ENCODE data around the gene SPTBN1.

SPTBN1 gene

DNA sequence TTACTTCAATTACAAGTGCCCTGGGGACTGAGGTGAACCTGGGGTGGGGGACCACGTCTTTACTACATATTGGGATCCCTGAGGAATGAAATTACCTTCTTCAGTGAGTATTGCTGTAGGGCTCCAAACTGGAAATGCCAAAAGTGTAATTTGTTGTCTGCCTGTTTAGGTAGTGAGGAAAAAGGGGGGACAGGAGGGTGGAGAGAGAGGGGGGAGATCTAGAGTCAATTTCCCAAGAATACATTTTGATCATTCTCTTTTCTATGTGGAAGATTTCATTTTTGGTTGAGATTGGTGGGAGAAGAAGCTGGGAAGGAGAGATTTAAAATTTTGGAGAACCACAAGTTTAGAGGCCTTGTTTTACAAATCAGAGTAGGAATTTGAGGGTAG lies 101.1 kb downstream of the SPTBN1 start:
- Histone ChIP-seq H4K12ac (ENCODE audit: low read depth, low read length) (no peak overlapping the region), H3K4me2 (ENCODE audit: low read length) (peak overlapping the region; percentile 73), H3K23ac (ENCODE audit: low read length) (no peak overlapping the region), H3K4me1 (ENCODE audit: control insufficient read depth in 1 of 2, insufficient read depth in 2 of 2, low read length in 2 of 2) (peaks cover 4 to 13% of the 10 kb centered on the region in 2 experiments), H2AFZ (ENCODE audit: insufficient read depth, low read length, poor library complexity) (no peak overlapping the region), H3K9ac (ENCODE audit: low read length) (no peak overlapping the region), H2AK5ac (ENCODE audit: low read length) (no peak overlapping the region), H2BK120ac (ENCODE audit: insufficient read depth, low read length, poor library complexity) (peak overlapping the region; percentile 75), H3K4ac (ENCODE audit: low read depth, low read length) (no peak overlapping the region), H3K79me1 (ENCODE audit: low read length) (peaks cover 27% of the 10 kb centered on the region), H2BK12ac (ENCODE audit: low read length) (peak overlapping the region; percentile 15), H3K9me3 (ENCODE audit: insufficient read depth, low read depth, low read length) (no peaks in the 10 kb centered on the region), H4K8ac (ENCODE audit: low read depth, low read length) (no peak overlapping the region), H4K91ac (ENCODE audit: low read depth, low read length) (peak overlapping the region; percentile 90), H3K14ac (ENCODE audit: low read length) (no peak overlapping the region), H3K79me2 (ENCODE audit: control insufficient read depth, insufficient read depth, low read length, poor library complexity) (peaks cover 15% of the 10 kb centered on the region), H3K27me3 (ENCODE audit: insufficient read depth, low read length) (no peaks in the 10 kb centered on the region), H3K18ac (ENCODE audit: low read length) (no peak overlapping the region), H3K27ac (ENCODE audit: low read depth, low read length) (peak overlapping the region; percentile 84), H2BK5ac (ENCODE audit: low read depth, low read length, poor library complexity) (no peak overlapping the region), H3K4me3 (ENCODE audit: low read depth, low read length) (no peak overlapping the region), H3K36me3 (ENCODE audit: control insufficient read depth in 1 of 2, insufficient read depth in 2 of 2, low read length in 2 of 2) (no peaks in the 10 kb centered on the region)
- DNase-seq: no peak
- no CpG with 5 or more reads among the region's 1 CpG for WGBS (ENCODE audit: extremely low coverage, insufficient coverage, insufficient read length)

DNA sequence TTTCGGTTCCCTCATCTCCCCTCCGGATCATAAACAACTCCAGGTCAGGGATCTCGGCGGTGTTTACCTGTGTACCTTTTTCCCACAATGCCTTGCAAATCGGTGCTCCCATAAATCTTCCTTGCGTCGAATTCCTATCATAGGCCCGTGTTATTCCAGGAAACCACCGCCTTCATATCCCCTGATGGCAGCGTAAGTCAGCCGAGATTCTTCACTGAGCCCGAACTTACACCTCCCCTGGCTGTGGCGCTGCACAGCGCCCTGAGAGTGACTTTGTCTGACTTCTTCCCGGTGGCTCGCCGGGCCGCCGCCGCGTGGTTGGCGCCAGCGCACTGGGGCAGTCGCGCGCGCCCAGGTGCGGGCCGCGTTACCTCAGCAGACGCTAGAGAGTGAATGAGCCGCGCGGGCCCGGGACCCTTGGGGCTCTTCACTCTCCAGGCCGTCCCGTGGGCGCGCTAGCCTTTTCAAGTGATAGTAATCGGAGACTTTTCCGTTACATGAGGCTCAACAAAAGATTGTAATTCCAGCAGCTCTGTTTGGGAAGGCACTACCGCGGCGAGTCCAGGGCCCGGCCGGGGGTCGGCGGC lies 101.6 kb downstream of the SPTBN1 start:
- Histone ChIP-seq H2BK5ac (ENCODE audit: low read depth, low read length, poor library complexity) (peak overlapping the region; percentile 71), H2BK12ac (ENCODE audit: low read length) (peak overlapping the region; percentile 67), H4K8ac (ENCODE audit: low read depth, low read length) (peak overlapping the region; percentile 68), H3K4ac (ENCODE audit: low read depth, low read length) (peak overlapping the region; percentile 0), H3K9ac (ENCODE audit: low read length) (peak overlapping the region; percentile 44), H3K4me3 (ENCODE audit: low read depth, low read length) (peak overlapping the region; percentile 77), H3K9me3 (ENCODE audit: insufficient read depth, low read depth, low read length) (no peaks in the 10 kb centered on the region), H3K27ac (ENCODE audit: low read depth, low read length) (peak overlapping the region; percentile 84), H3K36me3 (ENCODE audit: control insufficient read depth in 1 of 2, insufficient read depth in 2 of 2, low read length in 2 of 2) (no peaks in the 10 kb centered on the region), H2BK120ac (ENCODE audit: insufficient read depth, low read length, poor library complexity) (peak overlapping the region; percentile 75), H2AK5ac (ENCODE audit: low read length) (no peak overlapping the region), H3K23ac (ENCODE audit: low read length) (no peak overlapping the region), H2AFZ (ENCODE audit: insufficient read depth, low read length, poor library complexity) (peak overlapping the region; percentile 75), H3K4me2 (ENCODE audit: low read length) (peak overlapping the region; percentile 73), H3K18ac (ENCODE audit: low read length) (peak overlapping the region; percentile 84), H4K91ac (ENCODE audit: low read depth, low read length) (peak overlapping the region; percentile 90), H4K12ac (ENCODE audit: low read depth, low read length) (peak overlapping the region; percentile 83), H3K14ac (ENCODE audit: low read length) (peak overlapping the region; percentile 86), H3K27me3 (ENCODE audit: insufficient read depth, low read length) (no peaks in the 10 kb centered on the region), H3K4me1 (ENCODE audit: control insufficient read depth in 1 of 2, insufficient read depth in 2 of 2, low read length in 2 of 2) (peaks cover 4 to 11% of the 10 kb centered on the region in 2 experiments), H3K79me2 (ENCODE audit: control insufficient read depth, insufficient read depth, low read length, poor library complexity) (peaks cover 18% of the 10 kb centered on the region), H3K79me1 (ENCODE audit: low read length) (peaks cover 27% of the 10 kb centered on the region)
- no CpG with 5 or more reads among the region's 48 CpGs for WGBS (ENCODE audit: extremely low coverage, insufficient coverage, insufficient read length)
- DNase-seq: peak; percentile 49 to 70

DNA sequence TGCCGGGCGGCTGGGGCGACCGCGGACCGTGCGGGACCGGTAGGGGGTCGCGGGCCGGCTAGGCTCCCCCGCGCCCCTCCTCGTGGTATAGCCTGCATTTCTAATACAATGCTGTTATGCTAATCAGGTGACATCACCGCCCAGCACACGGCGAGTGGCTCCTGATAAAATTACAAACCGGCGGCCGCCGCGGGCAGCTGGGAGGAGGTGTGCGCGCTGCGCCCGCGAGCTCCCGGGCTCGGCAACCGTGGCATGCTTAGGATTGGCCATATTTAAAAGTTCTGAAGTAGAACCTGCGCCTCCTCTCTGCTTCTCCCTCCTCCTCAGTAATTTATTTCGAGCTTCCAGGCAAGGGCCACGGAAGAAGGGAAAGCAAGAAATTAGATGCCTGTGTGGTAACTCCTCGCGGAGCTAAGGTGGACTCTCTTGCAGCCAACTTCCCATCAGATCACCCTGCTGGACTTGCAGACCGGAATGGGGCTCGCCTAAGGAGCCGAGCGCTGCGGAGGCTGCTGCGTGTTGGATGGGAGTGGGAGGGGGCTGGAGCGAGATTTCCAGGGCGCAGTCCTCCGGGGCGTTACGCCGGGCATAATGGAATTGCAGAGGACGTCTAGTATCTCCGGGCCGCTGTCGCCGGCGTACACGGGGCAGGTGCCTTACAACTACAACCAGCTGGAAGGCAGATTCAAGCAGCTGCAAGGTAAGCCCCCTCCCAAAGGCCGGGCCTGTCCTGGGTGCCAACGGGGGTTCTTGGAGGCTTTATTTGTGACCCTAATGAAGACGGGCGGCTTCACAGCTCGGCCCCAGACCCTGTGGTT lies 102.3 kb downstream of the SPTBN1 start:
- H2BK5ac ChIP-seq (ENCODE audit: low read depth, low read length, poor library complexity): peak overlapping the region; percentile 71
- peaks cover 4 to 10% of the 10 kb centered on the region in 2 experiments for H3K4me1 ChIP-seq (ENCODE audit: control insufficient read depth in 1 of 2, insufficient read depth in 2 of 2, low read length in 2 of 2)
- H2AFZ ChIP-seq (ENCODE audit: insufficient read depth, low read length, poor library complexity): peak overlapping the region; percentile 75
- H3K4ac ChIP-seq (ENCODE audit: low read depth, low read length): peak overlapping the region; percentile 60
- peaks cover 27% of the 10 kb centered on the region for H3K79me1 ChIP-seq (ENCODE audit: low read length)
- peak overlapping the region; percentile 68 for H4K8ac ChIP-seq (ENCODE audit: low read depth, low read length)
- H3K9me3 ChIP-seq (ENCODE audit: insufficient read depth, low read depth, low read length): no peaks in the 10 kb centered on the region
- H3K23ac ChIP-seq (ENCODE audit: low read length): no peak overlapping the region
- H3K27ac ChIP-seq (ENCODE audit: low read depth, low read length): peak overlapping the region; percentile 84
- H2BK120ac ChIP-seq (ENCODE audit: insufficient read depth, low read length, poor library complexity): peak overlapping the region; percentile 75
- DNase-seq: peak; percentile 54 to 76
- H3K9ac ChIP-seq (ENCODE audit: low read length): peak overlapping the region; percentile 67
- H2BK12ac ChIP-seq (ENCODE audit: low read length): peak overlapping the region; percentile 11
- peak overlapping the region; percentile 83 for H4K12ac ChIP-seq (ENCODE audit: low read depth, low read length)
- no CpG with 5 or more reads among the region's 59 CpGs for WGBS (ENCODE audit: extremely low coverage, insufficient coverage, insufficient read length)
- peak overlapping the region; percentile 77 for H3K4me3 ChIP-seq (ENCODE audit: low read depth, low read length)
- no peak overlapping the region for H2AK5ac ChIP-seq (ENCODE audit: low read length)
- H3K4me2 ChIP-seq (ENCODE audit: low read length): peak overlapping the region; percentile 73
- no peaks in the 10 kb centered on the region for H3K27me3 ChIP-seq (ENCODE audit: insufficient read depth, low read length)
- peak overlapping the region; percentile 86 for H3K14ac ChIP-seq (ENCODE audit: low read length)
- H3K79me2 ChIP-seq (ENCODE audit: control insufficient read depth, insufficient read depth, low read length, poor library complexity): peaks cover 18% of the 10 kb centered on the region
- peak overlapping the region; percentile 90 for H4K91ac ChIP-seq (ENCODE audit: low read depth, low read length)
- no peaks in the 10 kb centered on the region for H3K36me3 ChIP-seq (ENCODE audit: control insufficient read depth in 1 of 2, insufficient read depth in 2 of 2, low read length in 2 of 2)
- H3K18ac ChIP-seq (ENCODE audit: low read length): peak overlapping the region; percentile 84

DNA sequence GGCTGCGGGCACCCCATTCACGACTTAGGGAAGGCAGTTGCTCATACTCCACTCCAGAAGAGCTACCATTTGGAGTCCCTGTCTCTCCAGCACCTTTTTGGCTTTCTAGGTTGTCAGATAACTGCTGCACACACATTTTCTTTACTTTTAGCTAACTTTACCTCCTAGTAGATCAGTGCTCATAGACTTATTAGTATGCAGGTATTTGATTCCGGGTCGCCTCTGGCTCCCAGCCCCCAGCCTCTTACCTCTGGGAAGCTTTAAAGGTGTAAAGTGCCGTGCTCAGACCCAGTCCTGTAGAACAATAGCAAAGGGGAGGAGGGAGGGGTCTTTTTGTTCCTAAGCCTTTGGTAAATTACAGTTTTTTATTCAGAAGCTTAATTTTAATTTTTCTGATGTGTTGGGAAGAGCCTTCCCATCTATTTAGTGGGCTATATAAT lies 102.9 kb downstream of the SPTBN1 start:
- no CpG with 5 or more reads among the region's 5 CpGs for WGBS (ENCODE audit: extremely low coverage, insufficient coverage, insufficient read length)
- Histone ChIP-seq H3K18ac (ENCODE audit: low read length) (peak overlapping the region; percentile 34), H3K4me1 (ENCODE audit: control insufficient read depth in 1 of 2, insufficient read depth in 2 of 2, low read length in 2 of 2) (peaks cover 4 to 10% of the 10 kb centered on the region in 2 experiments), H3K23ac (ENCODE audit: low read length) (no peak overlapping the region), H2AFZ (ENCODE audit: insufficient read depth, low read length, poor library complexity) (peak overlapping the region; percentile 32), H3K9ac (ENCODE audit: low read length) (peak overlapping the region; percentile 67), H3K36me3 (ENCODE audit: control insufficient read depth in 1 of 2, insufficient read depth in 2 of 2, low read length in 2 of 2) (no peaks in the 10 kb centered on the region), H3K79me2 (ENCODE audit: control insufficient read depth, insufficient read depth, low read length, poor library complexity) (peaks cover 18% of the 10 kb centered on the region), H3K14ac (ENCODE audit: low read length) (peak overlapping the region; percentile 68), H3K9me3 (ENCODE audit: insufficient read depth, low read depth, low read length) (no peaks in the 10 kb centered on the region), H3K4me3 (ENCODE audit: low read depth, low read length) (peak overlapping the region; percentile 77), H3K27ac (ENCODE audit: low read depth, low read length) (peak overlapping the region; percentile 84), H4K12ac (ENCODE audit: low read depth, low read length) (no peak overlapping the region), H3K79me1 (ENCODE audit: low read length) (peaks cover 27% of the 10 kb centered on the region), H2BK120ac (ENCODE audit: insufficient read depth, low read length, poor library complexity) (peak overlapping the region; percentile 54), H2BK12ac (ENCODE audit: low read length) (no peak overlapping the region), H4K91ac (ENCODE audit: low read depth, low read length) (peak overlapping the region; percentile 85), H3K4me2 (ENCODE audit: low read length) (peak overlapping the region; percentile 73), H2AK5ac (ENCODE audit: low read length) (no peak overlapping the region), H3K27me3 (ENCODE audit: insufficient read depth, low read length) (no peaks in the 10 kb centered on the region), H4K8ac (ENCODE audit: low read depth, low read length) (peak overlapping the region; percentile 15), H2BK5ac (ENCODE audit: low read depth, low read length, poor library complexity) (peak overlapping the region; percentile 55), H3K4ac (ENCODE audit: low read depth, low read length) (peak overlapping the region; percentile 60)
- DNase-seq: peak in 1 of 2 donors; percentile 18
